Naive thymus-derived CD4-positive, alpha-beta T cell (primary cell): ENCODE measurements around the gene GNAO1. TPM values are rescaled to one million over a fixed set of nuclear protein-coding genes. Genes with fewer than 3 reads are reported as not detected.

Source experiments
- ATAC-seq: fragments of 150-1000 bp; cut with Tn5 transposase; 2 replicates; pipeline ENCODE4 v1.10.0; 2021; ENCODE audit warnings: mild to moderate bottlenecking, moderate library complexity
- CTCF ChIA-PET: fragments of 350-600 bp; sonication (Branson Sonifier 250); formaldehyde crosslinking; loops from one replicate; lab custom pipeline; 2021; ENCODE audit warnings: antibody characterized with exemption; lab: Charles Lee
- POLR2A ChIA-PET: fragments of 350-600 bp; sonication (Branson Sonifier 250); formaldehyde crosslinking; loops from one replicate; lab custom pipeline; 2021; ENCODE audit warnings: antibody characterized with exemption, inconsistent platforms; lab: Charles Lee
- DNase-seq, 9 donors: peaks; one replicate each; pipeline versions ENCODE4 v3.0.0 to v3.0.0-alpha.2; 2020 to 2022; ENCODE audit warnings: mixed read lengths in 1 of 9
- H3K27ac ChIP-seq: one replicate; pipeline ENCODE4 v1.7.0; 2013; ENCODE audit warnings: mild to moderate bottlenecking, low read depth, low read length, moderate library complexity
- H3K27me3 ChIP-seq, 2 donors: one replicate each; pipeline ENCODE4 v1.7.0; 2013; ENCODE audit warnings: low read length in 2 of 2, mild to moderate bottlenecking in 2 of 2, moderate library complexity in 2 of 2; ENCODE audit not compliant: control insufficient read depth in 2 of 2, insufficient read depth in 2 of 2
- H3K36me3 ChIP-seq, 3 experiments: 1 replicate in 2 of 3; 2 replicates in 1 of 3; pipeline ENCODE4 v1.7.0; 2013; ENCODE audit warnings: low read length in 3 of 3, mild to moderate bottlenecking in 3 of 3, moderate library complexity in 1 of 3; ENCODE audit not compliant: insufficient read depth in 3 of 3, control insufficient read depth in 2 of 3
- H3K4me1 ChIP-seq, 2 donors: one replicate each; pipeline ENCODE4 v1.7.0; 2013; ENCODE audit warnings: low read length in 2 of 2, mild to moderate bottlenecking in 2 of 2, moderate library complexity in 1 of 2; ENCODE audit not compliant: control insufficient read depth in 2 of 2, insufficient read depth in 2 of 2
- H3K4me3 ChIP-seq: 2 replicates; pipeline ENCODE4 v1.7.0; 2013; ENCODE audit warnings: mild to moderate bottlenecking, low read length
- H3K9me3 ChIP-seq, 3 experiments: 1 replicate in 2 of 3; 2 replicates in 1 of 3; pipeline ENCODE4 v1.7.0; 2013; ENCODE audit warnings: low read length in 3 of 3; ENCODE audit not compliant: control insufficient read depth in 2 of 3
- H3K27ac Mint-ChIP-seq, 9 donors: one replicate each; pipeline ENCODE4 v1.8.0; 2020 to 2022; ENCODE audit warnings: mixed read lengths in 9 of 9, mild to moderate bottlenecking in 8 of 9, moderate library complexity in 5 of 9, inconsistent platforms in 2 of 9
- H3K27me3 Mint-ChIP-seq, 5 donors: one replicate each; pipeline ENCODE4 v1.8.0; 2021 to 2022; ENCODE audit warnings: mixed read lengths in 5 of 5, mild to moderate bottlenecking in 1 of 5
- H3K36me3 Mint-ChIP-seq, 5 donors: one replicate each; pipeline ENCODE4 v1.8.0; 2020 to 2022; ENCODE audit warnings: mixed read lengths in 5 of 5, mild to moderate bottlenecking in 3 of 5, inconsistent platforms in 1 of 5
- H3K4me1 Mint-ChIP-seq, 7 donors: one replicate each; pipeline ENCODE4 v1.8.0; 2020 to 2022; ENCODE audit warnings: mixed read lengths in 7 of 7, mild to moderate bottlenecking in 3 of 7, inconsistent platforms in 1 of 7
- H3K4me3 Mint-ChIP-seq, 10 donors: one replicate each; pipeline ENCODE4 v1.8.0; 2020 to 2022; ENCODE audit warnings: mild to moderate bottlenecking in 10 of 10, mixed read lengths in 10 of 10, moderate library complexity in 6 of 10, inconsistent platforms in 2 of 10
- H3K9me3 Mint-ChIP-seq, 11 donors: one replicate each; pipeline ENCODE4 v1.8.0; 2020 to 2022; ENCODE audit warnings: mixed read lengths in 11 of 11, mild to moderate bottlenecking in 4 of 11, inconsistent platforms in 1 of 11, moderate library complexity in 1 of 11
- intact Hi-C, 2 donors: fragments of 100-400 bp; cut with micrococcal nuclease; formaldehyde crosslinking; loops; one replicate each; pipeline ENCODE4 v1.15.1; 2023
- polyA plus RNA-seq, 2 donors: library from polyadenylated mRNA; unstranded; fragments of 300-500 nt; fragmentation: Illumina TruSeq; gene quantifications; one replicate each; pipeline ENCODE4 v1.2.3, GENCODE V29; 2021
- total RNA-seq, 6 experiments: library from RNA in 5 of 6; stranded (reverse) in 5 of 6; gene quantifications; 1 replicate in 5 of 6; 2 replicates in 1 of 6; pipeline ENCODE4 v1.2.3 and lab custom pipeline; 2021 to 2026

Gene GNAO1
- total and polyA plus RNA-seq, 7 experiments from 2014 or later: 0.43 to 5.4 (median 0.80) TPM; not detected in 2

DNA sequence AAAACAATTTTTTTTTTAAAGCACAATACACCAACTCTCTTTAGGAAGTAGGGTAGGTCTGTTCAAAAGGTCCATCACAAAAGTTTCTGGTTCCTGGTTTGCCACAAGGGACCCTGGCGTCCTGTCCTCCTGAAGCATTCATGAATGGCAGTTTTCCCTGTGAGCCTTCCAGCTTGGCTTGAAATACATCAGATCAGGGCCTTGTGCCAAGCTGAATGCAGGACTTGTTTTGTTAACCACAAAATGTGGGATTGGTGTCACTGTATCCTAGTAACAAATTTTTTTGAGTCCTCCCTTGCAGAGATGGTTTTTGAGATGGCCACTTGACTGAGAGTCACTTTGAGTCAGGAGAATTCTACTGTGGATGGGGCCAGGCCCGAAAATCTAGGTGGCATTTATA lies 3.9 kb downstream of the GNAO1 start:
- H3K36me3 ChIP-seq: no peaks in the 10 kb centered on the region
- Mint-ChIP-seq H3K27ac (no peak overlapping the region), H3K27me3 (peaks cover 22 to 76% (median 31%) of the 10 kb centered on the region in 5 donors), H3K4me3 (peak overlapping the region in 2 of 10 donors; percentile 75 to 80), H3K36me3 (peaks cover 0 to 8% (median 0%) of the 10 kb centered on the region in 5 donors), H3K4me1 (peaks cover 23 to 46% (median 31%) of the 10 kb centered on the region in 7 donors), H3K9me3 (peaks cover 0 to 3% (median 0%) of the 10 kb centered on the region in 11 donors)
- H3K4me3 ChIP-seq: no peak overlapping the region
- ChIA-PET CTCF (no interaction called here), POLR2A (no interaction called here)
- no peak overlapping the region for H3K27ac ChIP-seq
- ATAC-seq (no peak), DNase-seq (no peak)
- peaks cover 0 to 13% of the 10 kb centered on the region in 2 donors for H3K27me3 ChIP-seq
- peaks cover 23 to 41% of the 10 kb centered on the region in 2 donors for H3K4me1 ChIP-seq
- H3K9me3 ChIP-seq: no peaks in the 10 kb centered on the region
- intact Hi-C loops: loop anchor here in 1 of 2 donors (5.0 to 10.0 kb wide), 4 partner anchors 67 to 1910 kb away; partner anchors contain the start of genes AMFR, IRX3 and LPCAT2

DNA sequence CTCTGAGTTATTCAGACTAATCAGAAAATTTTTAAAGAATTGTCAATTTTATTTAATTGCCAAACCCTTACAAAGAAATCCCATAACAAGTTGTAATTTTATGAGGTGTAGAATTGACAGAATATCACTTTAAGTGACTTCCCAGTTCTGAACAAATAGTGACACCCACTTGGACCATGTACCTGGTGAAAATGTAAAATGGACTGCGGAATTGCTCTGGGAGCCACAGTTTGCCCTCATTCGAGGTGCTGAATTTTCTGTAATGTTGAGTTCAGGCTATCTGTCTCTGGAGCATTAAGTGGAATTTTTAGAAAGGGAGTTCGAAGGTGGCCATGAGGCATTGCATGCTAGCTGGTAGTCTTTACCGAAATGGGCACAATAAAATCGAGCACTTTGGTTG lies 5.1 kb downstream of the GNAO1 start:
- intact Hi-C loops: loop anchor here in 1 of 2 donors (5.0 to 10.0 kb wide), 4 partner anchors 66 to 1912 kb away; partner anchors contain the start of genes AMFR, IRX3 and LPCAT2
- ATAC-seq: no peak
- Histone ChIP-seq H3K36me3 (no peaks in the 10 kb centered on the region), H3K4me1 (peaks cover 22 to 53% of the 10 kb centered on the region in 2 donors), H3K27me3 (peaks cover 0 to 13% of the 10 kb centered on the region in 2 donors), H3K9me3 (no peaks in the 10 kb centered on the region), H3K4me3 (no peak overlapping the region), H3K27ac (no peak overlapping the region)
- POLR2A ChIA-PET: no interaction called here
- H3K9me3 Mint-ChIP-seq: peaks cover 0 to 3% (median 0%) of the 10 kb centered on the region in 11 donors
- DNase-seq: no peak
- H3K36me3 Mint-ChIP-seq: peaks cover 0 to 8% (median 0%) of the 10 kb centered on the region in 5 donors
- peaks cover 21 to 40% (median 31%) of the 10 kb centered on the region in 7 donors for H3K4me1 Mint-ChIP-seq
- H3K4me3 Mint-ChIP-seq: no peak overlapping the region
- no peak overlapping the region for H3K27ac Mint-ChIP-seq
- CTCF ChIA-PET: no interaction called here
- peaks cover 20 to 69% (median 29%) of the 10 kb centered on the region in 5 donors for H3K27me3 Mint-ChIP-seq

GRCh38 chr16:56197192-56197992 lies 6.1 kb downstream of the GNAO1 start:
- ATAC-seq: no peak
- Mint-ChIP-seq H3K27me3 (peaks cover 20 to 60% (median 29%) of the 10 kb centered on the region in 5 donors), H3K36me3 (peaks cover 0 to 8% (median 0%) of the 10 kb centered on the region in 5 donors), H3K9me3 (peaks cover 0 to 3% (median 0%) of the 10 kb centered on the region in 11 donors), H3K4me3 (peak overlapping the region in 1 of 10 donors; percentile 6), H3K4me1 (peaks cover 17 to 40% (median 31%) of the 10 kb centered on the region in 7 donors), H3K27ac (no peak overlapping the region)
- ChIA-PET POLR2A (no interaction called here), CTCF (no interaction called here)
- Histone ChIP-seq H3K27me3 (peaks cover 0 to 11% of the 10 kb centered on the region in 2 donors), H3K9me3 (no peaks in the 10 kb centered on the region), H3K27ac (no peak overlapping the region), H3K36me3 (no peaks in the 10 kb centered on the region), H3K4me3 (no peak overlapping the region), H3K4me1 (peaks cover 32 to 63% of the 10 kb centered on the region in 2 donors)
- intact Hi-C loops: loop anchor here in 1 of 2 donors (5.0 to 10.0 kb wide), 4 partner anchors 65 to 1913 kb away; partner anchors contain the start of genes AMFR, IRX3 and LPCAT2
- DNase-seq: no peak

- DNase-seq (no peak), ATAC-seq (no peak)
- H3K27ac Mint-ChIP-seq: peak overlapping the region in 2 of 9 donors; percentile 17 to 74
- H3K4me3 Mint-ChIP-seq: peak overlapping the region in 1 of 10 donors; percentile 70
- peaks cover 0 to 3% of the 10 kb centered on the region in 2 donors for H3K27me3 ChIP-seq
- H3K4me1 ChIP-seq: peaks cover 37 to 63% of the 10 kb centered on the region in 2 donors
- H3K9me3 ChIP-seq: no peaks in the 10 kb centered on the region
- intact Hi-C loops: loop anchor here in 1 of 2 donors (5.0 to 10.0 kb wide), 4 partner anchors 64 to 1913 kb away; partner anchors contain the start of genes AMFR, IRX3 and LPCAT2
- H3K4me3 ChIP-seq: no peak overlapping the region
- H3K27ac ChIP-seq: no peak overlapping the region
- ChIA-PET CTCF (no interaction called here), POLR2A (no interaction called here)
- H3K27me3 Mint-ChIP-seq: peaks cover 13 to 52% (median 21%) of the 10 kb centered on the region in 5 donors
- H3K9me3 Mint-ChIP-seq: no peaks in the 10 kb centered on the region
- peaks cover 11 to 33% (median 26%) of the 10 kb centered on the region in 7 donors for H3K4me1 Mint-ChIP-seq
- H3K36me3 Mint-ChIP-seq: peaks cover 0 to 5% (median 0%) of the 10 kb centered on the region in 5 donors
- H3K36me3 ChIP-seq: no peaks in the 10 kb centered on the region
Observed at GRCh38 chr16:56198006-56198754, 6.9 kb downstream of the GNAO1 start.

- DNase-seq (no peak), ATAC-seq (no peak)
- Mint-ChIP-seq H3K36me3 (peaks cover 0 to 5% (median 0%) of the 10 kb centered on the region in 5 donors), H3K27ac (peak overlapping the region in 2 of 9 donors; percentile 17 to 75), H3K4me1 (peaks cover 8 to 27% (median 20%) of the 10 kb centered on the region in 7 donors), H3K27me3 (peaks cover 7 to 46% (median 16%) of the 10 kb centered on the region in 5 donors), H3K4me3 (peak overlapping the region in 1 of 10 donors; percentile 70), H3K9me3 (no peaks in the 10 kb centered on the region)
- Histone ChIP-seq H3K27me3 (no peaks in the 10 kb centered on the region), H3K36me3 (no peaks in the 10 kb centered on the region), H3K9me3 (no peaks in the 10 kb centered on the region), H3K27ac (no peak overlapping the region), H3K4me3 (no peak overlapping the region), H3K4me1 (peaks cover 33 to 60% of the 10 kb centered on the region in 2 donors)
- ChIA-PET POLR2A (no interaction called here), CTCF (no interaction called here)
- intact Hi-C loops: loop anchor here in 1 of 2 donors (5.0 to 10.0 kb wide), 4 partner anchors 64 to 1914 kb away; partner anchors contain the start of genes AMFR, IRX3 and LPCAT2
Observed at GRCh38 chr16:56198755-56199114, 7.4 kb downstream of the GNAO1 start.

- H3K27ac ChIP-seq: no peak overlapping the region
- H3K27me3 ChIP-seq: no peaks in the 10 kb centered on the region
- H3K27ac Mint-ChIP-seq: peak overlapping the region in 2 of 9 donors; percentile 17 to 75
- ATAC-seq (no peak), DNase-seq (peak in 2 of 9 donors; percentile 9 to 38)
- H3K36me3 ChIP-seq: no peaks in the 10 kb centered on the region
- intact Hi-C loops: loop anchor here in 1 of 2 donors (5.0 to 10.0 kb wide), 4 partner anchors 63 to 1914 kb away; partner anchors contain the start of genes AMFR, IRX3 and LPCAT2
- H3K27me3 Mint-ChIP-seq: peaks cover 3 to 42% (median 12%) of the 10 kb centered on the region in 5 donors
- no peak overlapping the region for H3K4me3 ChIP-seq
- ChIA-PET POLR2A (no interaction called here), CTCF (interaction anchor here (0.7 kb wide), 1 partner anchor 256 kb away, joined by 3 read pairs; no protein-coding TSS in a partner anchor)
- H3K4me1 ChIP-seq: peaks cover 30 to 56% of the 10 kb centered on the region in 2 donors
- H3K9me3 Mint-ChIP-seq: no peaks in the 10 kb centered on the region
- H3K9me3 ChIP-seq: no peaks in the 10 kb centered on the region
- H3K4me3 Mint-ChIP-seq: peak overlapping the region in 3 of 10 donors; percentile 5 to 70 (median 12)
- H3K36me3 Mint-ChIP-seq: peaks cover 0 to 5% (median 0%) of the 10 kb centered on the region in 5 donors
- H3K4me1 Mint-ChIP-seq: peaks cover 3 to 23% (median 16%) of the 10 kb centered on the region in 7 donors
Observed at GRCh38 chr16:56199164-56199563, 7.9 kb downstream of the GNAO1 start.
